HG03469 (cell line): Measurements from ENCODE around the gene MRPL9.

Experiments used
- ATAC-seq: cut with Tn5 transposase; IDR thresholded peaks from one replicate; pipeline ENCODE4 v1.9.1; 2021; ENCODE audit warnings: mild to moderate bottlenecking, moderate library complexity, moderate number of reproducible peaks; ENCODE audit not compliant: unreplicated experiment

The MRPL9 gene

DNA sequence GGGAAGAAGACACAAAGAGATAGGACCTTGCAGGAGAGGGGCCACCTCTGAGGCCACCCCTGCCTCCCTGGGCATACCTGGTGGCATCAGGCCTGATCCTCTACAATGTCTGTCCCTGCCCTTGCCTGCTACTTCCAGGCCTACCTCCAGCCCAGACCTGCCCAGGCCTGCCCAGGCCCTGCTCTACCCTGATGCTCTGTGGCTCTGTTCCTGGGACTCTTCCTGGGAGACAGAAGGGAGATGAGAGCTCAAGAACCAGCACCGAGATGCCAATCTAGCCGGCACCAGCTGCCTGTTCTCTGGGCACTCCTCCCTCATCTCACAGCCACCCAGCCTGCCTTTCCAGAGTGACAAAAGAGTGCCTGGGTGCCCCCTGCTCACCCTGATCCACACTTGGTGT lies 49.4 kb downstream of the MRPL9 start:
- no peak for ATAC-seq

DNA sequence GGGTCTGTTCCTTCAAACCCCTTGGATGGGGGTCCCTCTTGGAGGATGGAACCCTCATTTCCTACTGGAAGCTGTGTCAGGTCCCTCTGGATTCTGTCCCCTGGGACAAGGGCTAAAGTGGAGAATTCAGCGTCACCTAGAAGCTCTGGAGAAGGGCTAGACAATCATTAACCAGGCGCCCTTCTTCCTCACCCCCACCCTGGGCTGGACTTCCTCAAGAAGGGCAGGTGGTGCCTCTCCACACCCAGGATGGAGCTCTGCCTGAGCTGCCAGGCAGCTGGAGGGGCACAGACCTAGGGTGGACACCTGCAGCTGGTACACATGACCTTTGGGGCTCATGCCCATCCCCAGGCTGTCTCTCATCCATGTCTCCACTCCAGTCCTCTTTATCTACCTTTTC lies 50.3 kb downstream of the MRPL9 start:
- no peak for ATAC-seq

- ATAC-seq: no peak
Observed at GRCh38 chr1:151711951-151712350, 51.3 kb downstream of the MRPL9 start.

DNA sequence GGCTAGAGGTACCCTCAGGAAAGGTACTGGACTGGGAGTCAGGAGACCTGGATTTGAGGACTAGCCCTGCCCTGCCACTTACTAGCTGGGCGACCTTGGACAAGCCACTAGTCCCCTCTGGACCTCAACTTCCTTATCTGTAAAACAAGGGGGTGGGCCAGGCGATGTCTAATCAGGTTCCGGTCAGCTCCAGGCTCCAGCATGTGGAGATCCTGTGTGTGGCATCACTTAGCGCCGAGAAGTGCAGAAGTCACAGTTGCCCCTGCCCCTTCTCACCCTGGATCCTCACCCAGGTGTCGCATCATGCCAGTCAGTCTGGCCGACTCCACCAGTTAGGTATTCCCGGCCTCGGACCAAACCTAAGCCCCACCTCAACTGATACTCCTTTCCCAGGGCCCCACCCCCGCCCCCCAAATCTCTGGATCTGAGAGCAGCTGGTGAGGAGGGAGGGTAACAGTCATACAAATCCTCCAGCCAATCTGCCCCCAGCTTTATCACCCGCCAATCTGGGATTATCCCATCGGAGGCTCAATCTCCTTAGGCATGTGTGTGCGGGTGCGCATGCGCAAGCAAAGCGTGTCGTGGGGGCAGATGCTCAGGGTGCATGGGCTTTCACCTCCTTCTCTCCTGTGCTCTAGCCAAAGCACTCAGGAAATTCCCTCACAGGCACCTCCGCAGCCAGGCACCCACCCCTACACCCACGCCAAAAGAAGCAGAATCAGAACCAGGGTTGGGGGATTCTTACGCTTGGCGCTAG lies 52.1 kb downstream of the MRPL9 start:
- ATAC-seq: no peak

- ATAC-seq: no peak
Observed at GRCh38 chr1:151710187-151710840, 53.0 kb downstream of the MRPL9 start.
